Neural progenitor cell (in vitro differentiated cells): ENCODE data around the gene UQCRC2. TPM values are rescaled to one million over a fixed set of nuclear protein-coding genes. Genes with fewer than 3 reads are reported as not detected.

Experiments used
- DNase-seq: peaks from one replicate; pipeline ENCODE4 v3.0.0-alpha.2; 2016; ENCODE audit warnings: low spot score
- H2AFZ ChIP-seq: fragments of 200-600 bp; sonication (generic); replicated peaks from 2 replicates; pipeline ENCODE4 v1.6.1; 2016; ENCODE audit warnings: antibody characterized with exemption
- H3F3A ChIP-seq: fragments of 200-600 bp; sonication (generic); 2 replicates; pipeline ENCODE4 v1.6.1; 2016; ENCODE audit warnings: antibody characterized with exemption, low read depth
- H3K27ac ChIP-seq: fragments of 200-600 bp; sonication (generic); 2 replicates; pipeline ENCODE4 v1.5.1; 2016; ENCODE audit warnings: mild to moderate bottlenecking
- H3K27me3 ChIP-seq: fragments of 200-600 bp; sonication (generic); 2 replicates; pipeline ENCODE4 v1.6.1; 2016; ENCODE audit warnings: mild to moderate bottlenecking, moderate library complexity
- H3K36me3 ChIP-seq: fragments of 200-600 bp; sonication (generic); 2 replicates; pipeline ENCODE4 v1.5.1; 2016
- H3K4me1 ChIP-seq: fragments of 200-600 bp; sonication (generic); 2 replicates; pipeline ENCODE4 v1.6.1; 2016; ENCODE audit warnings: mixed run types
- H3K4me2 ChIP-seq: fragments of 200-600 bp; sonication (generic); 2 replicates; pipeline ENCODE4 v1.6.1; 2016
- H3K4me3 ChIP-seq: fragments of 200-600 bp; sonication (generic); 2 replicates; pipeline ENCODE4 v1.5.1; 2016
- H3K79me2 ChIP-seq: fragments of 200-600 bp; sonication (generic); 2 replicates; pipeline ENCODE4 v1.6.1; 2016; ENCODE audit warnings: low read depth
- H3K9ac ChIP-seq: fragments of 200-600 bp; sonication (generic); 2 replicates; pipeline ENCODE4 v1.6.1; 2016
- H3K9me3 ChIP-seq: fragments of 200-600 bp; sonication (generic); 2 replicates; pipeline ENCODE4 v1.5.1; 2016; ENCODE audit warnings: low read depth
- H4K20me1 ChIP-seq: fragments of 200-600 bp; sonication (generic); 2 replicates; pipeline ENCODE4 v1.6.1; 2016; ENCODE audit warnings: low read depth
- H3K27ac Mint-ChIP-seq: 3 replicates; pipeline ENCODE4 v1.8.0; 2021; ENCODE audit warnings: mixed read lengths
- H3K27me3 Mint-ChIP-seq: 2 replicates; pipeline ENCODE4 v1.8.0; 2022; ENCODE audit warnings: low read depth, mild to moderate bottlenecking, inconsistent platforms, moderate library complexity, mixed read lengths; ENCODE audit not compliant: insufficient read depth
- H3K36me3 Mint-ChIP-seq: 3 replicates; pipeline ENCODE4 v1.8.0; 2021; ENCODE audit warnings: mixed read lengths
- H3K4me1 Mint-ChIP-seq: 3 replicates; pipeline ENCODE4 v1.8.0; 2021; ENCODE audit warnings: mixed read lengths
- H3K4me3 Mint-ChIP-seq: 3 replicates; pipeline ENCODE4 v1.8.0; 2021; ENCODE audit warnings: mild to moderate bottlenecking, moderate library complexity, mixed read lengths
- H3K9me3 Mint-ChIP-seq: 3 replicates; pipeline ENCODE4 v1.8.0; 2020; ENCODE audit warnings: mixed read lengths
- CTCF ChIP-seq: fragments of 200-600 bp; sonication (generic); IDR thresholded peaks from 2 replicates; pipeline ENCODE4 v1.5.1; 2017; ENCODE audit warnings: antibody characterized with exemption, mild to moderate bottlenecking
- EZH2 ChIP-seq: fragments of 200-600 bp; sonication (generic); IDR thresholded peaks from 2 replicates; pipeline ENCODE4 v1.6.1; 2017; ENCODE audit warnings: antibody characterized with exemption, mild to moderate bottlenecking, moderate library complexity
- EZH2phosphoT487 ChIP-seq: fragments of 200-600 bp; sonication (generic); IDR thresholded peaks from 2 replicates; pipeline ENCODE4 v1.6.1; 2017; ENCODE audit warnings: antibody characterized with exemption
- total RNA-seq: library from RNA; depleted of rRNA; stranded (reverse); fragments of >200 nt; gene quantifications from 2 replicates; pipeline ENCODE4 v1.2.3, GENCODE V29; 2015; ENCODE audit warnings: low replicate concordance

UQCRC2 gene
- total RNA-seq, 1 donor from 2014 or later: 206 TPM

GRCh38 chr16:21964353-21964752 lies 11.2 kb downstream of the UQCRC2 start:
- Histone ChIP-seq H2AFZ (no peak overlapping the region), H3K4me1 (no peaks in the 10 kb centered on the region), H3K79me2 (no peaks in the 10 kb centered on the region), H3K4me3 (no peak overlapping the region), H3K27ac (no peak overlapping the region), H3K9ac (no peak overlapping the region), H4K20me1 (no peaks in the 10 kb centered on the region), H3K36me3 (peaks cover 45% of the 10 kb centered on the region), H3K4me2 (no peak overlapping the region), H3K9me3 (no peaks in the 10 kb centered on the region), H3F3A (no peaks in the 10 kb centered on the region), H3K27me3 (no peaks in the 10 kb centered on the region)
- TF ChIP-seq EZH2phosphoT487 (no peak), CTCF (no peak), EZH2 (no peak)
- no peaks in the 10 kb centered on the region for H3K27me3 Mint-ChIP-seq
- DNase-seq: no peak
- no peak overlapping the region for H3K27ac Mint-ChIP-seq
- peaks cover 21% of the 10 kb centered on the region for H3K36me3 Mint-ChIP-seq
- H3K4me3 Mint-ChIP-seq: no peak overlapping the region
- H3K4me1 Mint-ChIP-seq: no peaks in the 10 kb centered on the region
- no peaks in the 10 kb centered on the region for H3K9me3 Mint-ChIP-seq

- no peaks in the 10 kb centered on the region for H3K4me1 Mint-ChIP-seq
- no peaks in the 10 kb centered on the region for H3K9me3 Mint-ChIP-seq
- H3K36me3 Mint-ChIP-seq: peaks cover 15% of the 10 kb centered on the region
- no peaks in the 10 kb centered on the region for H4K20me1 ChIP-seq
- no peaks in the 10 kb centered on the region for H3F3A ChIP-seq
- no peak overlapping the region for H3K4me2 ChIP-seq
- H3K27me3 ChIP-seq: no peaks in the 10 kb centered on the region
- no peak overlapping the region for H3K4me3 Mint-ChIP-seq
- no peak overlapping the region for H3K4me3 ChIP-seq
- no peaks in the 10 kb centered on the region for H3K27me3 Mint-ChIP-seq
- no peaks in the 10 kb centered on the region for H3K4me1 ChIP-seq
- H3K36me3 ChIP-seq: peaks cover 33% of the 10 kb centered on the region
- no peak for TF ChIP-seq EZH2phosphoT487
- no peak for TF ChIP-seq EZH2
- TF ChIP-seq CTCF: no peak
- no peak for DNase-seq
- no peak overlapping the region for H3K27ac ChIP-seq
- no peaks in the 10 kb centered on the region for H3K79me2 ChIP-seq
- H3K27ac Mint-ChIP-seq: no peak overlapping the region
- H3K9ac ChIP-seq: no peak overlapping the region
- no peak overlapping the region for H2AFZ ChIP-seq
- H3K9me3 ChIP-seq: no peaks in the 10 kb centered on the region
Measured at GRCh38 chr16:21971856-21972255, 18.7 kb downstream of the UQCRC2 start.

GRCh38 chr16:21973945-21974344 lies 20.8 kb downstream of the UQCRC2 start:
- H3K36me3 ChIP-seq: peaks cover 15% of the 10 kb centered on the region
- H3K27ac Mint-ChIP-seq: no peak overlapping the region
- H4K20me1 ChIP-seq: no peaks in the 10 kb centered on the region
- no peak for DNase-seq
- no peak overlapping the region for H3K27ac ChIP-seq
- no peaks in the 10 kb centered on the region for H3K27me3 ChIP-seq
- H3F3A ChIP-seq: no peaks in the 10 kb centered on the region
- no peaks in the 10 kb centered on the region for H3K9me3 ChIP-seq
- H3K4me2 ChIP-seq: no peak overlapping the region
- no peaks in the 10 kb centered on the region for H3K4me1 Mint-ChIP-seq
- no peaks in the 10 kb centered on the region for H3K4me1 ChIP-seq
- TF ChIP-seq EZH2: no peak
- H3K9ac ChIP-seq: no peak overlapping the region
- no peaks in the 10 kb centered on the region for H3K27me3 Mint-ChIP-seq
- peaks cover 16% of the 10 kb centered on the region for H3K36me3 Mint-ChIP-seq
- H3K79me2 ChIP-seq: no peaks in the 10 kb centered on the region
- no peak overlapping the region for H3K4me3 Mint-ChIP-seq
- H3K4me3 ChIP-seq: no peak overlapping the region
- no peak overlapping the region for H2AFZ ChIP-seq
- H3K9me3 Mint-ChIP-seq: no peaks in the 10 kb centered on the region

- H3K79me2 ChIP-seq: no peaks in the 10 kb centered on the region
- Mint-ChIP-seq H3K4me1 (no peaks in the 10 kb centered on the region), H3K27me3 (no peaks in the 10 kb centered on the region), H3K36me3 (peaks cover 15% of the 10 kb centered on the region), H3K27ac (no peak overlapping the region), H3K9me3 (no peaks in the 10 kb centered on the region), H3K4me3 (no peak overlapping the region)
- no peaks in the 10 kb centered on the region for H3K9me3 ChIP-seq
- H3K27ac ChIP-seq: no peak overlapping the region
- H3F3A ChIP-seq: no peaks in the 10 kb centered on the region
- H3K9ac ChIP-seq: no peak overlapping the region
- no peak for DNase-seq
- H3K4me3 ChIP-seq: no peak overlapping the region
- H3K27me3 ChIP-seq: no peaks in the 10 kb centered on the region
- no peaks in the 10 kb centered on the region for H4K20me1 ChIP-seq
- no peak overlapping the region for H3K4me2 ChIP-seq
- H3K4me1 ChIP-seq: no peaks in the 10 kb centered on the region
- H3K36me3 ChIP-seq: peaks cover 16% of the 10 kb centered on the region
- TF ChIP-seq CTCF: no peak
- no peak for TF ChIP-seq EZH2
- TF ChIP-seq EZH2phosphoT487: no peak
- no peak overlapping the region for H2AFZ ChIP-seq
Measured at GRCh38 chr16:21980032-21980431, 26.9 kb downstream of the UQCRC2 start.
